NCI-H510A (cell line): ENCODE measurements around the gene STUB1.

Source experiments
- DNase-seq: peaks from one replicate; lab custom pipeline; 2025; lab: John Stamatoyannopoulos, UW

Gene STUB1

DNA sequence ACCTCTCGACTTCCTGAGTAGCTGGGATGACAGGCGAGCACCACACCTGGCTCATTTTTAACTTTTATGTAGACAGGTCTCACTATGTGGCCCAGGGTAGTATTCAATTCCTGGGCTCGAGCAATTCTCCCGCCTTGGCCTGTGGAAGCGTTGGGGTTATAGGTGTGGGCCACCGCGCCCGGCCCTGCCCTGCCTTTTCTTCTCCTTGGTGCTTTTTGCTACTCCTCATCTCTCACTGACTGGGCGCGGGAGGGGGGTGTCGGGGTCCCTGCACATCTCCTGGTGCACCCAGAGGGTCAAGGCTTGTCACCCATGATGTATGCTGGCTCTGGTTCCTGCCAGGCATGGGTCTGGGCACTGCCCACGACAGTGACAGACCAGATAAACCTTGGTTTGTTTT is 35.7 kb upstream of the STUB1 start:
- DNase-seq: no peak

DNA sequence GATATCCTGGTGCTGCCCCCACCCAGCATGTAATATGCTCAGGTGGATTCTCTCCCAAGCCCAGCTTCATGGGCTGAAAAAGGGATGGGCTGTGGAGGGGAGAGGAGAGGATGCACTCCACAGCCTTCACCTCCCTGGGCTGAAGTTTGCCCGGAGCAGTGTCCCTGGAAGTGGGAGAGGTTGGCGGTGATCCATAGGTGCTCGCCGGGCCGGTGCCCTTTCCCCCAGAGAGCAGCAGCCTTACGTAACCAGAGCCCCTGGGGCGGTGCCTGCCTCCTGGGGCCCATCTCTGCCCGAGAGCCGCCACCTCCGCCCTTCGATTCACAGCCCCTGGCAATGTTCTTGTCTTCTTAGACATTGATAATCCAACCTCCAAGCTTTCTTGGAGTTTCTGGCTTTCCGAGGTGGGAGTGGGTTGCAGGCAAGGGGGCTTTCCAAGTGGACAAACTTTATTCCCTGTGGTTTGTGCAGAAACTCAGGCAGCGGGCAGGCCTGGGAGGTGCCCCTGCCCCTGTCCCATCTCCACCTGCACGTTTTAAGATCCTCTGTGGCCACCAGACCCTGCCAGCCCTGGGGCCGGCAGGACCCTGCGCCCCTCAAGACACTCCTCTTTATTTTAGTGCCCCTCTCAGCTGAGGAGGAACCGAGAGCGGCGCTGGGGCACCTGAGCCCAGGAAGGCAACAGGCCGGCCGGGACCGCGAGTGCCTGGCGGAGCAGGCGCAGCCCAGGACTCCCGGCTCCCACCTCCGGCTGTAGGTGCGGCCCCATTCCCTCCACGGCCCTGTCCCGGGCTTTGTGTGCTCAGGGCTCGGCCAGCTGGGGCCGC is 34.1 kb upstream of the STUB1 start:
- DNase-seq: no peak

DNA sequence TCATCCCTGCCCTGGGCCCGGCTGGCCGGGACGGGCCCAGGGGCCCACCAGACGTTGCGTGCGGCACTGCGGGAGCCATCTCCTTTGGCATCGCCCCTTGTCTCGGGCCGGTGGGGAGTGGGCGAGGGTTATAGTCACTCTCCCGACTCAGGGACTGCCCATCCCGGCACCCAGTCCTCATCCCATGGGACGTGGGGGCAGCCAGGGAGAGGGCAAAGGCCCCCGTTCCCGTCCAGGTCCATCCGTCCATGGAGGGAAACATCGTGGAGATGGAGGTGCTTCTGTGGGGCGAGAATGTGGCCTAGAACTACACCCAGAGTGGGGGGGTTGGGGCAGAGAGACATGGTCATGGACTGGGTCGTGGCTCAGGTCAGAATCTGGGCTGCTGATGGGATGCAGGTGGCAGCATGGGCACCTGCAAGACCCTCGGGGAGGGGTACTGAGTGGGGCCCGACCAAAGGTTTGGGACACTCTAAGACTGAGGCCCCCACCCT is 33.5 kb upstream of the STUB1 start:
- no peak for DNase-seq

DNA sequence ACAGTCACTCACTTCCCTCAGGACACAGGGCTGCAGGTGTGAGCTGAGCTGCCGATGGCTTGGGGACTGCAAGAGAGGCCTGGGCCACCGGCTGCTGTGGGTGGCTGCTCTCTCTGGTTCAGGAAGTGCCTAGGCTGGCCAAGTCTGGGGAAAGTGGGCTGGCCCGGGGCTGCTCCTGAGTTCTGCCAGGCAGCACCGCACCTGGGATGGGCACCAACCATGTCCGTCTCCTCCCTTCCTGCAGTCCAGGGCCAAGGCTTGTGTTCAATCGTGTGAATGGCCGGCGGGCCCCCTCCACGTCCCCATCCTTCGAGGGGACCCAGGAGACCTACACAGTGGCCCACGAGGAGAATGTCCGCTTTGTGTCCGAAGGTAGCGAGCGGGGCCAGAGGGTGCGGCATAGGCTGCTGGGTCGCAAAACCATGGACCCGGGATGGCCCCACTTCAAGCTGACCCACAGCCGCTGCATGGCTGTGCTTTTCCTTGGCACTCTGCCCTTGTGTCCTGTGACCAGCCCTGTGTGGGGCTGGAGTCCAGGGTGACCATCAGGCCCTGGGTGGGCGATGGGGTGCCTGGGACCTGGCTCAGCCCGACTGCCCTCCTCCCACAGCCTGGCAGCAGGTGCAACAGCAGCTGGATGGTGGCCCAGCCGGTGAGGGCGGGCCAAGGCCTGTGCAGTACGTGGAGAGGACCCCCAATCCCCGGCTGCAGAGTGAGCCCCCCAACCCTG is 32.9 kb upstream of the STUB1 start:
- DNase-seq: no peak

DNA sequence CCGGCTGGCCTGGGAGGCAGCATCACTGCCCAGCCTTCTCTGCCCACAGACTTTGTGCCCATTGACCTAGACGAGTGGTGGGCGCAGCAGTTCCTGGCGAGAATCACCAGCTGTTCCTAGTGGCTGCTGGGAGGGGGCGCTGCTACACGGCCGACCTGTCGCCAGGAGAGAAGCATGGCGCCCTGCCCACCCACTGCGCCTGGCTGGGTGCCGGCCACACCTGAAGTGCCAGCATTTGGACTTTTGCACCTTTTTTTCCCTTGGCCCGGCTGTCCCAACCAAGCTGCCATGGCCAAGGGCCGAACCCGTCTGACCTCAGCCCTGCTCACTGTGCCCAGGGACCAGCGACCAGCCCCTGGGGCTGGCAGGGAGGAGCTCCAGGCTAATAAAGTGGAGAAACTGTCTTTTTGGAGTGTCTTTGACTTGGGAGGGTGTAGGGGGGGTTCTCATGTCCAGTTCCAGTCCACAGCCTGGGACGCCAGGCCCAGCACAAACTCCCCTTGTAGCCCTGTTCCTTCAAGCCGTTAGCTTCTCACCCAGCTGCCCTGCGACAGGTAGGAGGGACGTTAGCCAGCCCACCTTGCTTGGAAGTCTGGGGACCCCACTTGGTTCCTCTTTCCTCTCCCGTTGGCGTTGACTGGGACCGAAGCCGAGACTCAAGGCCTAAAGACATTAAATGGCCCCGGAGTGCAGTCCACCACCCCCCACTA is 32.0 kb upstream of the STUB1 start:
- DNase-seq: no peak

DNA sequence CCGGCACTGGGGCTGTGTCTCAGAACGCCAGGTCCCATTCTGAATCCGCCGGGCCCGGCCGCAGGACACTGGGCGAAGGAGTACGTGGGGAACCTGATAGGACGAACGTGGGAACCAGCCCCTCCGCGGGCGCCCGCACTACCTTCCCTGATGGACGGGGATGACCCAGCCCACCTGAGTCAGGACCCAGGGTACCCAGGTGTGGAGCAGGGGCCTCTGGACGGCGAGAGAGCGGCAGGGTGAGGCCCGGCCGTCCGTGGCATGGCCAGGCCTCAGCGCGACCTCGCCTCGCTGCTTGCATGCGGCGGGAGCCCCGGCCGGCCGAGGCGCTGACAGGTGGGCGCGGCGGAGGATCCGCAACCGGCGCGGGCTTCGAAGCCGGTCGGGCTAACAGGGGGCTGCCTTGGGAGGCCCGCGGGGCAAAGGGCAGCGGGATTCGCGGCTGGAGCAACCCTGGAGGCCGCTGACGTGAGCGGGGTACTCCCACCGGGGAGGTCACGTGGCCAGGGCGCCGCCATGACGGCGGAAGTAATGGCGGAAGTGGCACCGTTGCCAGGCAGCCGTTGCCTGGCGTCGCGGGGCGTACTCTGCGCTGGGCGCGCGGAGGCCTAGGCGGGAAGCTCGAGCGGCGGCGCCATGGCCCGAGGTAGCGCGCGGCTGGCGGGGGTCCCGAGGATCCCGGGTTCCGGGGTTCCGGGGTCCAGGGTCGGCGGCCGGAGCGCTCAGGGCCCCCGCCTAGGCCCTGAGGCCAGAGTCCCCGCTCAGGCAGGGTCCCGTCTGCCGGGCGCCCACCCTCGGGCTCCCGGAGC is 31.2 kb upstream of the STUB1 start, which contains the start of gene WDR90:
Gene WDR90 (plus strand): TSS at position 585 of the 809 bp plus-strand sequence. CDS start 52 bp downstream, at position 637.
- DNase-seq: peak; percentile 79

DNA sequence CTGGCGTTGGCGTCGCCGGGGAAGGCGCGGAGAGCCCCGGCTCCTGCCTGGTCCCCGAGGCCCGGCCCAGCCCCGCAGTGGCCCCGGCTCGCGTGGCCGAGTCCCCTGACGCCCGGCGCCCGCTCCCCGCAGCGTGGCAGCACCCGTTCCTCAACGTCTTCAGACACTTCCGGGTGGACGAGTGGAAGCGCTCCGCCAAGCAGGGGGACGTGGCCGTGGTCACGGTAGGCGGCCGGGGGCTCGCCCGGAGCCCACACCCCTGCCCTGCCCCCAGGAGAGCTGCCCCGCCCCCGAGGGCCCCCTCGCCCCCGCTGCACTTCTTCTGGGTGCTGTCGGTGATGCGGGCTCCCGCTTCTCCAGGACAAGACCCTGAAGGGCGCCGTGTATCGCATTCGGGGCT is 30.6 kb upstream of the STUB1 start:
- DNase-seq: no peak

DNA sequence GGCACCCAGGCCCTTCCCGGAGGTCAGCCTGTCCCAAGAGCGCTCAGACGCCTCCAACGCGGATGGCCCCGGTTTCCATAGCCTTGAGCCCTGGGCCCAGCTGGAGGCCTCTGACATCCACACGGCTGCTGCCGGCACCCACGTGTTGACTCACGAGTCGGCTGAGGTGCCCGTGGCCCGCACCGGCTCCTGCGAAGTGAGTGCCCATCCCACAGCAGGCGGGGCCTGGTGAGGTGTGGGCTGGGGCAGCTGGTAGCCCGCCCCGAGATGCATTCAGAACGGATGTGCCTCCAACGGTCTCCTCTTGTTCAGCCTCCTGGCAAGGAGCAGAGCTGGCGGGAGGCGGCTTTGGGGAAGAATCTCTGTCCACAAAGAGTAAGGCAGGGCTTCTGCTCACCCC is 28.4 kb upstream of the STUB1 start:
- no peak for DNase-seq

DNA sequence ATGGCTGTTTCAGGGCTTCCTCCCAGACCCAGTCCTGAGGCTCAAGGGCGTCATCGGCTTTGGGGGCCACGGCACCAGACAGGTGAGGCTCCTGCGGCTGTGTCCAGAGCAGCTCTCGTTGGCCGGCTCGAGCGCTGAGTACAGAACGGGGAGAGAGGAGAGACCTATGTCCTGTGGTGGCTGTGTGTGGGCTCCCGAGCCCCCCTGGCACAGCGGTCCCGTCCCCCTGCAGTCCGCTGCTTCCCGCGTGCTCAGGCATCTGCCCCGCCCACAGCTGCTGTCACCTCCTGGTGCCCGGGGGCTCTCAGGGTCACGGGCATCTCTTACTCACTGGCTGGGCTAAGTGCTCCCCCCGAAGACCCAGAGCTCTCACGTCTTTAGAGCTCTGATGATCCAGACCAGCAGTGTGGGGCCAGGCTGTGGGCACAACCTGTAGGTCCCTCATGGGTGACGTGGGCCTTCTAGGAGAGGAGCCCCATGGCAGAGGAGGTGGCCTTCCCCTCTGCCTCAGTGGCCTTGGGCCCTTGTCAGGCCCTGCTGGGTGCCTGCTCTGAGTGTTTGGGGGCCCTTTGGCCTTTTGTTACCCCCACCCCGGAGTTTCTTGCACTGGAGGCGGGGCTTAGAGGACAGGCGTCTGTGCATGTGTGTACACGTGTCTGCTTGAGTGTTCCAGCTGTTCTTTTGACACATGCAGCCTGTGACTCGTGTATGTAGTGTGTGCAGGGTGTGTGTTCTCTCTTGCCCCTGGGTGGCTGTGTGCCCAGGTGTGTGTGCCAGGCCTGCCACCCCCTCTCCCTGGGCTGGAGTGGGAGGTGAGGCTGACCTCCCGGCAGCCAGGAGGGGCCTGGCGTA is 27.5 kb upstream of the STUB1 start:
- no peak for DNase-seq

DNA sequence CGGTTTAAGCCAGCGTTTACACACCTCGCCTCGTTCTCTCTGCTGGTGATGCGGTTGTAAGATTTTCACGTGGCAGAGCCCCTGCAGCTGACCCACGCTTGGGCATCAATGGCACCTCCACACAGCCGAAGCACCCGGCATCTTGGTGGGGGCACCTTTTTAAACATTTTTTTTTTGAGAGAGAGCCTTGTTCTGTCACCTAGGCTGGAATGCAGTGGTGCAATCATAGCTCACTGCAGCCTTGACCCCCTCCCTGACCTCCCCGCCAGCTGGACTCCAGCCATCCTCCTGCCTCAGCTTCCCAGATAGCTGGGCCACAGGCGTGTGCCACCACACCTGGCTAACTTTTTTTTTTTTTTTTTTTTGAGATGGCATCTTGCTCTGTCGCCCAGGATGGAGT is 26.2 kb upstream of the STUB1 start:
- DNase-seq: no peak

DNA sequence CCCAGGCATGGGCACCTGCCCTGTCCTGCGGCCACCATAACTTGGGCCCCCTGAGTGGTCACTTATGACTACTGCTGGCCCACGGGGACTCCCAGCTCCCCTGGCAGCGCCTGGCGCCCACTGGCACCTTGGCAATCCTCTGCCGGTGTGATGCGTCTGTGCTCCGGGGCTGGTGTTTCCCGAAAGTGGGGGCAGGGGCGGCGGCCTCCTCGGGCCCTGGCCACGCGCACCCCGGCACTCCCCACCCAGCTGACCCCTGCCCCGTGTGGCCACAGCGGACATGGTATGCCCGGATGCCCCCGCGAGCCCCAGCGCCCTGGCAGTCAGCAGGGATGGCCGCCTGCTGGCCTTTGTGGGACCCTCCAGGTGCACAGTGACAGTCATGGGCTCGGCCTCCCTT is 22.7 kb upstream of the STUB1 start:
- no peak for DNase-seq

DNA sequence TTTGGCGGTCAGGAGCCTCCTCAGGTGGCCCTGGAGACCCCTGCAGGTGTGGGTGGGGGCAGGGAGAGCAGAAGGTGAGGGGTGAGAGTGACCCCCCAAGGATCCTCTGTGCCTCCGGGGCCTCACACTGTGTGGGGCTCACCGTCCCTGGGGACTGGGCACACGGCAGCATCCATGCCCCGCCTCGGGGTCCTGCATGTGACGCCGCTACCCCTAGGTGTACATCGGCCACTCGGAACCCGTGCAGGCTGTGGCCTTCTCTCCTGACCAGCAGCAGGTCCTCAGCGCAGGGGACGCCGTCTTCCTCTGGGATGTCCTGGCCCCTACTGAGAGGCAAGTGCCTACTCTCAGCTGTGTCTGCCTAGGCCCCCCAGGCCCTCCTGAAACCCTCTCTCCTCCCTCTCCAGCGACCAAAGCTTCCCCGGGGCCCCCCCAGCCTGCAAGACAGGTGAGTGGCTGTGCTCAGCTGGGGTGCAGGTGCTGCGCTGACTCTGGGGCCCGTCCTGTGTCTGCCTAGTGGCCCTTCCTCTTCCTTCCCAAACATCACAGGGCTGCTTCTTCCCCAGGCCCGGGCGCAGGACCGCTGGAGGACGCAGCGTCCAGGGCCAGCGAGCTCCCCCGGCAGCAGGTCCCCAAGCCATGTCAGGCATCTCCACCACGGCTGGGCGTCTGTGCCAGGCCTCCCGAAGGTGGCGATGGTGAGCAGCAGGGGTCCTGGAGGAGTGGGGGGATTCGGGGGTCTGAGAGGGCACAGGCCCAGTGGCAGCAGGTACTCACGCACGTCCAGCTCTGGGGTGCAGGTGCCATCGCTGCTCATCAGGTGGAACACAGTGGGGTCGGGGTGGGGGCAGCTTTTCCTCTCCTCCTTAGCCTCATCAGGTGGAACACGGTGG is 21.3 kb upstream of the STUB1 start:
- no peak for DNase-seq

DNA sequence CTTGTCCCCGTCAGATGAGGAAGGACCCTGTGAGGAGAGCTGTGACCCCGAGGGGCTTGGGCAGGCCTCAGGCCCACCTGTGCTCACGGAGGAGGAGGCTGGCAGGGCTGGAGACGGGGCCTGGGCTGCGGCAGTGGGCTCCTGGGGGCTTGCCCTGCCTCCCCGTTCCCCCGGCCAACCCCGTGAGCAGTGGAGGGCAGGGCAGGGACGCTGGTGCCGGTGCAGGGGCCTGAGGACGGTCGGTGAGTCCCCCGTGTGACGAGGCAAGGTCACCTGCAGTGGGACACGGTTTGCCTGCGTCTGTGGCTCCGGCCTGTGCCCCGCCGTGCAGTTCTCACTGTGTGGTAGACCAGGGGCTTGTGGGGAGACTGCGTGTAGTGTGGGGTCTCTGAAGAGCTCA is 20.6 kb upstream of the STUB1 start:
- no peak for DNase-seq

DNA sequence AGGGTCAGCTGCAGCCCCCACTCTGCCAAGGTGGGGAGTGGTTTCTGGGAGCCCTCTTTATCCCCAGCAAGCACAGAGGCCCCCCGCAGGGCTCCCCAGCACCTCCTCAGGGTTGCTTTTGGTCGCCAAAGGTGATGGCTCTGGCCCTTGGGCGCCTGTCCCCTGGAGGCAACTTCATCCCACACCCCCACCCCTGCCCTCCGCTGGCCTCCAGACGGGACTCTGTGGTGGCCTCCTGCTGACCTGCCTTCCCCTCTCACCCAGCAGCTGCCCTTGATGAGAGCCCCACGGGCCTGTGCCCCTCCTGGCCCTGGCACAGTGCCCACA is 20.1 kb upstream of the STUB1 start:
- DNase-seq: no peak

DNA sequence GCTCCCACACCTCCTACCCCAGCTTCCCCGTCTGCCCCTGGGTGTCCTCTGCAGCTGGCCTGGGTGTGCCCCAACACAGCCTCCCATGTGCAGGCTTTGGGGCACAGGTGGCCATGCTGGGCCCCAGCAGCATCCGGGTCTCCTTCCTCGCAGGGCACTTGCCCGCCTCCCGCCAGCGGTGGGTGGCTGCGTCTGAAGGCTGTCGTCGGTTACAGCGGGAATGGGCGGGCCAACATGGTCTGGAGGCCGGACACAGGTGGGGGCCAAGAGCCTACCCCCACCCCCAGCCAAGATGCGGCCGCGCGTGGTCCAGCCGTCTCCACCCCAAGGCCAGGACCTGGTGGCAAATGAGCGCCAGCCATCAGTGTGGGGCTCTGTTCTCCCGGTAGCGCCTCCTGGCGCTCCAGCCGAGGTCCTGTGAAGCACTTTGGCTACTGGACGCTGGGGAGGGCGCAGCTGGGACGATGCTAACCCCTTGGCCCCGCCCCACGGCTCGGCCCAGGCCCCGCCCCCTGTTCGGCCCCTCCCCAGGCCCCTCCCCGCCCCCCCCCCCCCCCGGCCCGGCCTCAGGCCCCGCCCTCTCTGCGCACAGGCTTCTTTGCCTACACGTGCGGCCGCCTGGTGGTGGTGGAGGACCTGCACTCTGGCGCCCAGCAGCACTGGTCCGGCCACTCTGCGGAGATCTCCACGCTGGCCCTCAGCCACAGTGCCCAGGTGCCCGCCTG is 19.6 kb upstream of the STUB1 start:
- no peak for DNase-seq

DNA sequence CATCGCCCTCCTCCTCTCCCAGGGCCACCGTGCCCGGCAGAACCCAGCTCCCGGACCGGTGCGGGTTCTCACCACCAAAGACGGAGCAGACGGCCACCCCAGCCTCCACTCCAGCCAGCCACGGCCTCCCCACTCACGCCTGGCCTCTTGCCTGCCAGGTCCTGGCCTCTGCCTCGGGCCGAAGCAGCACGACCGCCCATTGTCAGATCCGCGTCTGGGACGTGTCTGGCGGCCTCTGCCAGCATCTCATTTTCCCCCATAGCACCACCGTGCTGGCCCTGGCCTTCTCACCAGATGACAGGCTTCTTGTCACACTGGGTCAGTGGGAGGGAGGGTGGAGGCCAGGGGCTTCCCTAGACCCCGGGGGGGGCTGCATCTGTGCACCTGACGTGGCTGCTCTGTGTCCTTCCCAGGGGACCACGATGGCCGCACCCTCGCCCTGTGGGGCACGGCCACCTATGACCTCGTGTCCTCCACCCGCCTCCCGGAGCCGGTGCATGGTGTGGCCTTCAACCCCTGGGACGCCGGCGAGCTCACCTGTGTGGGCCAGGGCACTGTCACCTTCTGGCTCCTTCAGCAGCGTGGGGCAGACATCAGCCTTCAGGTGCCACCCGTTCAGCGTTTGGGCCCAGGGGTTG is 18.9 kb upstream of the STUB1 start:
- DNase-seq: no peak

DNA sequence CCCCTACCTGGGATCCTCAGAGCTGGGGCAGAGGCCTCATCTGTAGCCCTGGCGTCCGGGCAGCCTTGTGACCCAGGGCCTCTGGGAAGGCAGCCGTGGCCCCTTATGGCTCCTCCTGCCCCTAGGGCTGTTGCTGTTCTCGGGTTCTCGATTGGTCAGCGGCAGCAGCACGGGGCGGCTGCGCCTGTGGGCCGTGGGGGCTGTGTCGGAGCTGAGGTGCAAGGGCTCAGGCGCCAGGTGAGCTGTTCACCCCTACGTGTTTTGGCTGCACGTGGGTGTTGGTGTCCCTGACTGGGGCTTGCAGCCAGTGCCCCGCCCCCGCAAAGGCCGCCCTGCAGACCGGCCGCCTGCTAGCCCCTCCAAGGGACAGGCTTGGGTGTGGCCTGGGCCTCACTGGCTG is 18.1 kb upstream of the STUB1 start:
- no peak for DNase-seq

DNA sequence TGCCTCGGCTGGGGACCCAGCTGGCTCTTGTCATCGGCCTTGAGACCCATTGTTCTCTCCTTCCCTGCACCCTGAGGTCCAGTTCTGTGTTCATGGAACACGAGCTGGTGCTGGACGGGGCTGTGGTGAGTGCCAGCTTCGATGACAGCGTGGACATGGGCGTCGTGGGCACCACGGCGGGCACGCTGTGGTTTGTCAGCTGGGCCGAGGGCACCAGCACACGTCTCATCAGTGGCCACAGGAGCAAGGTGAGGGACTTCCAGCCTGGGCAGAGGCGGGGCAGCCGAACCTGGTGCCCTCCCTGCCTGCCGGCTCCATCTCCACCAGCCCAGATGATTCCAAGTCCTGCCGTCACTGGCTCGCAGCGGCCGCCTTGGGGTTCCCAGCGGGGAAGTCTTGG is 17.6 kb upstream of the STUB1 start:
- DNase-seq: no peak

DNA sequence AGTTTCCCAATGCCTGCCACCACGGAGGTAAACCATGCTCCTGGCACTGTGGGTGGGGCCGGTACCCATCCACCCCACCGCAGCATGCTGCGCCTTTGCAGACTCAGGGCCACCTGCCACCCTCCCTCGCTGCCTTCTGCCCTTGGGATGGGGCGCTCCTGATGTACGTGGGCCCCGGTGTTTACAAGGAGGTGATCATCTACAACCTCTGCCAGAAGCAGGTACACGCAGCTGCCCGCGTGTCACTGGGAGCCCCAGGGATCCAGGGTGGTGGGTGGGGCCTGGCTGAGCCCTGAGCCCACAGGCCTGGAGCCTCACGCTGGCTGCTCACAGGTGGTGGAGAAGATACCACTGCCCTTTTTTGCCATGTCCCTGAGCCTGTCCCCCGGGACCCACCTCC is 13.6 kb upstream of the STUB1 start:
- no peak for DNase-seq
